Measurements from ENCODE around the gene PPFIA2.

PPFIA2 gene

GRCh38 chr12:81546811-81547210 is 212.3 kb downstream of the PPFIA2 start:
- no peak for DNase-seq (ENCODE audit: low read depth)

- DNase-seq (ENCODE audit: low read depth): no peak
Measured at GRCh38 chr12:81543621-81544139, 215.5 kb downstream of the PPFIA2 start.

GRCh38 chr12:81542065-81543010 is 216.8 kb downstream of the PPFIA2 start:
- peak; percentile 3 for DNase-seq (ENCODE audit: low read depth)

- DNase-seq (ENCODE audit: low read depth): no peak
Measured at GRCh38 chr12:81541121-81541520, 218.0 kb downstream of the PPFIA2 start.

- DNase-seq (ENCODE audit: low read depth): no peak
Measured at GRCh38 chr12:81539279-81539678, 219.9 kb downstream of the PPFIA2 start.

- DNase-seq (ENCODE audit: low read depth): no peak
Measured at GRCh38 chr12:81533054-81533453, 226.1 kb downstream of the PPFIA2 start.

- DNase-seq (ENCODE audit: low read depth): no peak
Measured at GRCh38 chr12:81530352-81530751, 228.8 kb downstream of the PPFIA2 start.

- no peak for DNase-seq (ENCODE audit: low read depth)
Measured at GRCh38 chr12:81520064-81520945, 238.8 kb downstream of the PPFIA2 start.

GRCh38 chr12:81518638-81519037 is 240.5 kb downstream of the PPFIA2 start:
- no peak for DNase-seq (ENCODE audit: low read depth)

GRCh38 chr12:81517296-81517695 is 241.9 kb downstream of the PPFIA2 start:
- no peak for DNase-seq (ENCODE audit: low read depth)

GRCh38 chr12:81502912-81503695 is 256.0 kb downstream of the PPFIA2 start:
- peak; percentile 77 for DNase-seq (ENCODE audit: low read depth)

GRCh38 chr12:81500788-81501187 is 258.4 kb downstream of the PPFIA2 start:
- no peak for DNase-seq (ENCODE audit: low read depth)

- DNase-seq (ENCODE audit: low read depth): no peak
Measured at GRCh38 chr12:81499809-81500208, 259.3 kb downstream of the PPFIA2 start.

GRCh38 chr12:81492131-81492720 is 266.9 kb downstream of the PPFIA2 start:
- DNase-seq (ENCODE audit: low read depth): no peak

- DNase-seq (ENCODE audit: low read depth): no peak
Measured at GRCh38 chr12:81472934-81473333, 286.2 kb downstream of the PPFIA2 start.

GRCh38 chr12:81470923-81471322 is 288.2 kb downstream of the PPFIA2 start:
- DNase-seq (ENCODE audit: low read depth): no peak

GRCh38 chr12:81468206-81468605 is 290.9 kb downstream of the PPFIA2 start:
- DNase-seq (ENCODE audit: low read depth): peak; percentile 68

- DNase-seq (ENCODE audit: low read depth): no peak
Measured at GRCh38 chr12:81465876-81466275, 293.3 kb downstream of the PPFIA2 start.

GRCh38 chr12:81465191-81465590 is 294.0 kb downstream of the PPFIA2 start:
- DNase-seq (ENCODE audit: low read depth): no peak

GRCh38 chr12:81461163-81461562 is 298.0 kb downstream of the PPFIA2 start:
- no peak for DNase-seq (ENCODE audit: low read depth)
